ENCODE results near the gene RAD54L.

Gene RAD54L

DNA sequence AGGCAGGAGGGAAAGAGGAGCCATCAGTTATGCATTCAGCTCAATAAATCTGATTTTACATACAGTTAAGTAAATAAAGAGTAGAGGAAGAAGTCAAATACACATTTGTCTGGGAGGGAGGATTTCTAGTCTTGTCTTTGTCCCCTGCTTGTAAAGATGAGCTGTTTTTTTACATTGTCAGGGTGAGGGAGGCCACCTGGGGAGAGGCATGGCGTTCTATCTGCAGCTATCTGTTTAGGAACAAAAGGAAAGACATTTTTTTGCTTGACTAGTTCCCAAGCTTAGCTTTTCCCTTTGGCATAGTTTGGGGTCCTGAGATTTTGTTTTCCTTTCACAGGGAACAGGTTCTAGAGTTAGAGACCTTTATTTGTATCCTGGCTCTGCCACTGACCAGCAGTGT, 14.9 kb downstream of the RAD54L start:
- Histone ChIP-seq H3K27ac (replicated peaks) (no peak overlapping the region), H3K4me3 (replicated peaks; ENCODE audit: insufficient read depth, low read length) (no peak overlapping the region), H3K27me3 (ENCODE audit: insufficient read depth, poor library complexity, severe bottlenecking) (no peaks in the 10 kb centered on the region)
- TF ChIP-seq, protein P1, sequence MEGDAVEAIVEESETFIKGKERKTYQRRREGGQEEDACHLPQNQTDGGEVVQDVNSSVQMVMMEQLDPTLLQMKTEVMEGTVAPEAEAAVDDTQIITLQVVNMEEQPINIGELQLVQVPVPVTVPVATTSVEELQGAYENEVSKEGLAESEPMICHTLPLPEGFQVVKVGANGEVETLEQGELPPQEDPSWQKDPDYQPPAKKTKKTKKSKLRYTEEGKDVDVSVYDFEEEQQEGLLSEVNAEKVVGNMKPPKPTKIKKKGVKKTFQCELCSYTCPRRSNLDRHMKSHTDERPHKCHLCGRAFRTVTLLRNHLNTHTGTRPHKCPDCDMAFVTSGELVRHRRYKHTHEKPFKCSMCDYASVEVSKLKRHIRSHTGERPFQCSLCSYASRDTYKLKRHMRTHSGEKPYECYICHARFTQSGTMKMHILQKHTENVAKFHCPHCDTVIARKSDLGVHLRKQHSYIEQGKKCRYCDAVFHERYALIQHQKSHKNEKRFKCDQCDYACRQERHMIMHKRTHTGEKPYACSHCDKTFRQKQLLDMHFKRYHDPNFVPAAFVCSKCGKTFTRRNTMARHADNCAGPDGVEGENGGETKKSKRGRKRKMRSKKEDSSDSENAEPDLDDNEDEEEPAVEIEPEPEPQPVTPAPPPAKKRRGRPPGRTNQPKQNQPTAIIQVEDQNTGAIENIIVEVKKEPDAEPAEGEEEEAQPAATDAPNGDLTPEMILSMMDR (IDR thresholded peaks at IDR 0.05; ENCODE audit: insufficient read depth, low read length): no peak
- TF ChIP-seq REST (IDR thresholded peaks at IDR 0.05; ENCODE audit: insufficient replicate concordance, low read depth): no peak
- TF ChIP-seq POLR2AphosphoS5 (IDR thresholded peaks at IDR 0.05; ENCODE audit: low read depth): no peak
- no peak for TF ChIP-seq GABPA (IDR thresholded peaks at IDR 0.05; ENCODE audit: low read depth)
- no peak for TF ChIP-seq SPI1 (IDR thresholded peaks at IDR 0.05; ENCODE audit: borderline replicate concordance, low read depth)
- DNase-seq (ENCODE audit: low read depth in 1 of 2, low spot score in 1 of 2): no peak

DNA sequence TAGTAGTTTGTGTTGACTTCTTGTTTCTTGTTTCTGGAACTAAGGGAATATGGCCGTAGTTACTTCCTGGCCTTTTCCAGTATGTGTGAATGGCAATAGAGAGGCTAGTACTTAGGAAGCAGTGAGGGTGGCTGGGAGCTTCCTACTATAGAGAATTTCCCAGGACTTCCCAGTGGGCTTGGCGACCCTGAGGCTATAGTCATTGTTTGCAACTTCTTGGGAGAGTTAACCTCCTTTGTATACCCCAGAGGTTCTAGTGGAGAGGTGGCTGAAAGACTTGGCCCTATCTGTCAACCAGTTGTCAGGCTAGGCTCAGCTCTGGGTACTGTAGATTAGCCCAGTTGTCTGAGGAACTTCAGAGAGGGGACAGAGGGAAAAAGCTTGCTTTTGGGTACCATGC, 15.6 kb downstream of the RAD54L start:
- H3K27ac ChIP-seq (replicated peaks): no peak overlapping the region
- H3K27me3 ChIP-seq (ENCODE audit: insufficient read depth, poor library complexity, severe bottlenecking): no peaks in the 10 kb centered on the region
- DNase-seq (ENCODE audit: low read depth in 1 of 2, low spot score in 1 of 2): no peak
- no peak overlapping the region for H3K4me3 ChIP-seq (replicated peaks; ENCODE audit: insufficient read depth, low read length)
- TF ChIP-seq SPI1 (IDR thresholded peaks at IDR 0.05; ENCODE audit: borderline replicate concordance, low read depth) (no peak), GABPA (IDR thresholded peaks at IDR 0.05; ENCODE audit: low read depth) (no peak), POLR2AphosphoS5 (IDR thresholded peaks at IDR 0.05; ENCODE audit: low read depth) (no peak), REST (IDR thresholded peaks at IDR 0.05; ENCODE audit: insufficient replicate concordance, low read depth) (no peak)
- TF ChIP-seq, protein P1 (IDR thresholded peaks at IDR 0.05; ENCODE audit: insufficient read depth, low read length): no peak

GRCh38 chr1:46268578-46268977, 21.0 kb downstream of the RAD54L start:
- H3K27me3 ChIP-seq (ENCODE audit: insufficient read depth, poor library complexity, severe bottlenecking): no peaks in the 10 kb centered on the region
- no peak overlapping the region for H3K4me3 ChIP-seq (replicated peaks; ENCODE audit: insufficient read depth, low read length)
- no peak for TF ChIP-seq REST (IDR thresholded peaks at IDR 0.05; ENCODE audit: insufficient replicate concordance, low read depth)
- TF ChIP-seq POLR2AphosphoS5 (IDR thresholded peaks at IDR 0.05; ENCODE audit: low read depth): no peak
- no peak for TF ChIP-seq SPI1 (IDR thresholded peaks at IDR 0.05; ENCODE audit: borderline replicate concordance, low read depth)
- TF ChIP-seq GABPA (IDR thresholded peaks at IDR 0.05; ENCODE audit: low read depth): no peak
- TF ChIP-seq, protein P1 (IDR thresholded peaks at IDR 0.05; ENCODE audit: insufficient read depth, low read length): no peak
- DNase-seq (ENCODE audit: low read depth in 1 of 2, low spot score in 1 of 2): no peak
- no peak overlapping the region for H3K27ac ChIP-seq (replicated peaks)
